Measurements from ENCODE around the gene DLGAP1. TPM values are rescaled to one million over a fixed set of nuclear protein-coding genes. Genes with fewer than 3 reads are reported as not detected.

DLGAP1 gene
- polyA plus RNA-seq, 1 experiment, result 0.09 TPM

DNA sequence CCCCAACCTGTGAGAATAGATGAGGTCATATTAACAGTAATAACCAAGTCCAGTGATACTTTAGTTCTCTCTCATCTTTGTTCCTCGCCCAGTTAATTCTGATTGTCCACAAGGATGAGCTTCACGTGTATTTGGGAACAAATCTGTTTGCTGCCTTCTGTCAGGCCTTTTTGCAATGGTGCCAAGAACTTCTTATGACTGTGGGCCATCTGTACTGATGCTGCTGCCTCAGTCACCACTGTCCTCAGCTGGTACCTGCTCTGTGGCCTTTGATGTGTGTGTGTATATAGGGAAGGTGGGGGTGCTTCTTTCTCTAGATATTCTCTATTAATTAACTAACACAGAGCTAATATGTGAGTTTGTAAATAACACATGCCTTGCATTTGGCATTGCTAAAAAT is 612.3 kb downstream of the DLGAP1 start:
- Histone ChIP-seq H3K4me3 (ENCODE audit: low read depth, low read length) (no peak overlapping the region), H3K27ac (ENCODE audit: low read depth, low read length) (no peak overlapping the region), H3K27me3 (ENCODE audit: control insufficient read depth, insufficient read depth, low read length) (peaks cover 6% of the 10 kb centered on the region), H3K9me3 (ENCODE audit: control insufficient read depth, insufficient read depth, low read length) (no peaks in the 10 kb centered on the region)
- CTCF ChIA-PET, result no interaction called here
- TF ChIP-seq, protein P1, sequence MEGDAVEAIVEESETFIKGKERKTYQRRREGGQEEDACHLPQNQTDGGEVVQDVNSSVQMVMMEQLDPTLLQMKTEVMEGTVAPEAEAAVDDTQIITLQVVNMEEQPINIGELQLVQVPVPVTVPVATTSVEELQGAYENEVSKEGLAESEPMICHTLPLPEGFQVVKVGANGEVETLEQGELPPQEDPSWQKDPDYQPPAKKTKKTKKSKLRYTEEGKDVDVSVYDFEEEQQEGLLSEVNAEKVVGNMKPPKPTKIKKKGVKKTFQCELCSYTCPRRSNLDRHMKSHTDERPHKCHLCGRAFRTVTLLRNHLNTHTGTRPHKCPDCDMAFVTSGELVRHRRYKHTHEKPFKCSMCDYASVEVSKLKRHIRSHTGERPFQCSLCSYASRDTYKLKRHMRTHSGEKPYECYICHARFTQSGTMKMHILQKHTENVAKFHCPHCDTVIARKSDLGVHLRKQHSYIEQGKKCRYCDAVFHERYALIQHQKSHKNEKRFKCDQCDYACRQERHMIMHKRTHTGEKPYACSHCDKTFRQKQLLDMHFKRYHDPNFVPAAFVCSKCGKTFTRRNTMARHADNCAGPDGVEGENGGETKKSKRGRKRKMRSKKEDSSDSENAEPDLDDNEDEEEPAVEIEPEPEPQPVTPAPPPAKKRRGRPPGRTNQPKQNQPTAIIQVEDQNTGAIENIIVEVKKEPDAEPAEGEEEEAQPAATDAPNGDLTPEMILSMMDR (IDR thresholded peaks at IDR 0.05; ENCODE audit: low read depth, low read length), result no peak
- POLR2A ChIA-PET, result no interaction called here
- DNase-seq (ENCODE audit: low read depth, low spot score), result no peak

- TF ChIP-seq, protein P1 (IDR thresholded peaks at IDR 0.05; ENCODE audit: low read depth, low read length), result no peak
- no peak for DNase-seq (ENCODE audit: low read depth, low spot score)
- Histone ChIP-seq H3K4me3 (ENCODE audit: low read depth, low read length) (no peak overlapping the region), H3K27me3 (ENCODE audit: control insufficient read depth, insufficient read depth, low read length) (peaks cover 6% of the 10 kb centered on the region), H3K27ac (ENCODE audit: low read depth, low read length) (no peak overlapping the region), H3K9me3 (ENCODE audit: control insufficient read depth, insufficient read depth, low read length) (no peaks in the 10 kb centered on the region)
- CTCF ChIA-PET, result interaction anchor here (1.1 to 1.9 kb wide), 2 partner anchors 29 to 155 kb away, joined by 3 to 4 read pairs; no protein-coding TSS in a partner anchor
- POLR2A ChIA-PET, result no interaction called here
Measured at GRCh38 chr18:3840766-3841165, 614.3 kb downstream of the DLGAP1 start.

GRCh38 chr18:3839581-3839981 is 615.5 kb downstream of the DLGAP1 start:
- TF ChIP-seq, protein P1 (IDR thresholded peaks at IDR 0.05; ENCODE audit: low read depth, low read length), result no peak
- ChIA-PET CTCF (interaction anchor here (0.9 to 1.9 kb wide), 2 partner anchors 68 to 156 kb away, joined by 3 to 4 read pairs; no protein-coding TSS in a partner anchor), POLR2A (no interaction called here)
- Histone ChIP-seq H3K27me3 (ENCODE audit: control insufficient read depth, insufficient read depth, low read length) (peaks cover 6% of the 10 kb centered on the region), H3K9me3 (ENCODE audit: control insufficient read depth, insufficient read depth, low read length) (no peaks in the 10 kb centered on the region), H3K4me3 (ENCODE audit: low read depth, low read length) (no peak overlapping the region), H3K27ac (ENCODE audit: low read depth, low read length) (no peak overlapping the region)
- no peak for DNase-seq (ENCODE audit: low read depth, low spot score)

GRCh38 chr18:3836483-3837335 is 618.4 kb downstream of the DLGAP1 start:
- CTCF ChIA-PET, result interaction anchor here (1.5 to 1.9 kb wide), 2 partner anchors 33 to 158 kb away, joined by 4 to 5 read pairs; no protein-coding TSS in a partner anchor
- TF ChIP-seq, protein P1 (IDR thresholded peaks at IDR 0.05; ENCODE audit: low read depth, low read length), result no peak
- H3K9me3 ChIP-seq (ENCODE audit: control insufficient read depth, insufficient read depth, low read length), result no peaks in the 10 kb centered on the region
- no peak overlapping the region for H3K27ac ChIP-seq (ENCODE audit: low read depth, low read length)
- no peak for DNase-seq (ENCODE audit: low read depth, low spot score)
- H3K4me3 ChIP-seq (ENCODE audit: low read depth, low read length), result no peak overlapping the region
- POLR2A ChIA-PET, result no interaction called here
- peaks cover 3% of the 10 kb centered on the region for H3K27me3 ChIP-seq (ENCODE audit: control insufficient read depth, insufficient read depth, low read length)

DNA sequence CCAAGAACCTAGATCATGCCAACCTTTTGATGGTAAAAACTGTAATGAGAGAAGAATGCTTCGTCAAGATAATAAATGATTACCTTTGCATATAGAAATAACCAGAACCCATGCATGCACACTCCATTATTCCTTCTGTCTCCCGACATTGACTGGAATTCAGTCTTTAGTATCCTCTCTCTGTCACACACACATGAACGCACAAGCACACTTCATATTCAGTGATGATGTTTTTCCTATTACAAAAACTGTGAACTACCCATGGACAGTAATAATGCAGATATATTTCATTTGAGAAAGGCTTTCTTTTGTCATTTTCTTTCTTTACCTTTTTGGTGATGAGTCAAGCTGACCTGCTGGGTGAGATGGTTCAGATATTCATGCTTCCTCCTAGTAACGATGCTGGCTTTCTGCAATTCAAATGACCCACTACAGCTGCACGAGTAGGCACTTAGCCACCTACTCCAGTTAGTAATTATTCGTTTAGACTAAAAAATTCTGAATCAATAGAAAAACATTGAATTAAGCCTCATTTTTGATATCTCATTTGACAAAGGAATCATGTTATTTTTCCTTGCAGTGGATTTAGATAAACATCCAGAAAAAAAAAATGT is 623.0 kb downstream of the DLGAP1 start:
- ChIA-PET CTCF (interaction anchor here (0.7 kb wide), 1 partner anchor 36 kb away, joined by 3 read pairs; no protein-coding TSS in a partner anchor), POLR2A (no interaction called here)
- no peak overlapping the region for H3K27ac ChIP-seq (ENCODE audit: low read depth, low read length)
- H3K4me3 ChIP-seq (ENCODE audit: low read depth, low read length), result no peak overlapping the region
- H3K27me3 ChIP-seq (ENCODE audit: control insufficient read depth, insufficient read depth, low read length), result no peaks in the 10 kb centered on the region
- DNase-seq (ENCODE audit: low read depth, low spot score), result no peak
- H3K9me3 ChIP-seq (ENCODE audit: control insufficient read depth, insufficient read depth, low read length), result no peaks in the 10 kb centered on the region
- TF ChIP-seq, protein P1 (IDR thresholded peaks at IDR 0.05; ENCODE audit: low read depth, low read length), result no peak

All from AG04450 (cell line).